Prostate gland (tissue), 2 donors: ENCODE data around the gene IGBP1.

Experiments
- CTCF ChIP-seq, 4 experiments: fragments of 200-600 bp in 2 of 4; fragments of 450-650 bp in 2 of 4; sonication (generic) in 2 of 4; IDR thresholded peaks; 1 replicate in 3 of 4; 2 replicates in 1 of 4; pipeline ENCODE4 v1.5.1; 2016 to 2019; ENCODE audit warnings: antibody characterized with exemption in 4 of 4, mild to moderate bottlenecking in 2 of 4, moderate library complexity in 2 of 4
- POLR2A ChIP-seq: fragments of 450-650 bp; IDR thresholded peaks from one replicate; pipeline ENCODE4 v1.6.1; 2016; ENCODE audit warnings: antibody characterized with exemption, mild to moderate bottlenecking
- POLR2AphosphoS5 ChIP-seq: sonication (generic); formaldehyde crosslinking; IDR thresholded peaks from one replicate; pipeline ENCODE4 v1.6.1; 2017; ENCODE audit warnings: antibody characterized with exemption

GRCh38 chrX:70138622-70139021 is 5.4 kb downstream of the IGBP1 start:
- no peak for TF ChIP-seq CTCF (IDR thresholded peaks at IDR 0.05)
- TF ChIP-seq POLR2AphosphoS5: no peak
- no peak for TF ChIP-seq POLR2A
